Retina (tissue), 1 donor: ENCODE results near the gene PTP4A2.

Experiments used
- DNase-seq: peaks from one replicate; pipeline ENCODE4 v3.0.0-alpha.2; 2016

The PTP4A2 gene

GRCh38 chr1:31883357-31883942 lies 54.7 kb downstream of the PTP4A2 start:
- DNase-seq: no peak

DNA sequence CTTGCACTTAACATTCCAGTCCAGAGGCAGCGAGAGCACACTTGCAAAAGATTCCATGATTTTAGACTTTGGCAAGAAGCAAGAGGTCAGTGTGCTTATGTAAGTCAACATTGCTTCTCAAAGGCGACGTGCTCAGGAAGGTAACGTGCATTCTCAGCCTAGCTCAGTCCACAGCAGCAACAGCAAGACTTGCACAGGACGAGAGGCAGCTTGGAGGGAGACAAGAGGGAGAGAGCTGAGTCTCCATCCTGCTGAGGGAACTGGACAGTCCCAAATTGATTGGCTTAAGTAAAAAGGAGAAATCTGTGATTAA lies 56.5 kb downstream of the PTP4A2 start:
- no peak for DNase-seq

- no peak for DNase-seq
Observed at GRCh38 chr1:31880957-31881687, 57.0 kb downstream of the PTP4A2 start.

DNA sequence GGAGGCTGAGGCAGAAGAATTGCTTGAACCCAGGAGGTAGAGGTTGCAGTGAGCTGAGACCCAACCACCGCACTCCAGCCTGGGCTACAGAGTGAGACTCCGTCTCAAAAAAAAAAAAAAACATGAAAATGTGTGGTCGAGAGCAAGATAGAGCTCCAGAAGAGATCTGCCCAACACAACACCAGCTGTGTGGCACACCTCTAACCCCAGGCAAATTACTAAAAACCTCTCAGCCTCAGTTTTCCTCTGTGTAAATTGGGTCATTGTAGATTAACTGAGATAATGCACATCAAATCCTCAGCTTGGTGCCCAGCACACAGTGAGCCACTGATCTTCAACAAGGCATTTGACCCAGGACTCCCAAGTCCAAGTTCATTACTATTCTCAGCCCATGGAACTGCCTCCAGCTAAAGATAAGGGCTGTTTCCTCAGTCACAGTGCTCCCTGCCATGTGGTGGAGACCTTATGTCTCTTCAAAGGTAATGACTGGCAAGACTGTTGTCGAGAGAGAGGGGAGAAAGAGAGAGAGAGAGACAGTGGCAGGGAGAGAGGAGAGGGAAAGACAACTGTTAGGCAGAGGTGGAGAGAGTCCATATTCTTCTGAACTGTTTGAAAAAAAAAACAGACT lies 58.1 kb downstream of the PTP4A2 start:
- no peak for DNase-seq

GRCh38 chr1:31878058-31878457 lies 60.1 kb downstream of the PTP4A2 start:
- no peak for DNase-seq

DNA sequence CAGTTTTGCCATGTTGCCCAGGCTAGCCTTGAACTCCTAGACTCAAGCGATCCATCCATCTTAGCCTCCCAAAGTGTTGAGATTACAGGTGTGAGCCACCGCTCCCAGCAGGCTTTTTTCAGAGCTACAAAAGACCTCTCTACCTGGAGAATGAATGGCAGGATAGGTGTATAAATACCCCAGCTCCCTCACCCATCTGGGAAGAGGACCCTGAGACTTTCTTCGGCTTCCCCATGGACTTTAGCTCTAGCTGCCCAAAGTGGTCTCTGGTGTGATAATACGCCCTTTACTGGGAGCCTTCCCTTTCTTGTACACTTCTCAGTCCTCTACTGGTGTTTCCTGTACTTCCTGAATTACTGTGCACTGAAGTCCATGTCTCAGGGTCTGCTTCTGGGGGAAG lies 60.6 kb downstream of the PTP4A2 start:
- no peak for DNase-seq

DNA sequence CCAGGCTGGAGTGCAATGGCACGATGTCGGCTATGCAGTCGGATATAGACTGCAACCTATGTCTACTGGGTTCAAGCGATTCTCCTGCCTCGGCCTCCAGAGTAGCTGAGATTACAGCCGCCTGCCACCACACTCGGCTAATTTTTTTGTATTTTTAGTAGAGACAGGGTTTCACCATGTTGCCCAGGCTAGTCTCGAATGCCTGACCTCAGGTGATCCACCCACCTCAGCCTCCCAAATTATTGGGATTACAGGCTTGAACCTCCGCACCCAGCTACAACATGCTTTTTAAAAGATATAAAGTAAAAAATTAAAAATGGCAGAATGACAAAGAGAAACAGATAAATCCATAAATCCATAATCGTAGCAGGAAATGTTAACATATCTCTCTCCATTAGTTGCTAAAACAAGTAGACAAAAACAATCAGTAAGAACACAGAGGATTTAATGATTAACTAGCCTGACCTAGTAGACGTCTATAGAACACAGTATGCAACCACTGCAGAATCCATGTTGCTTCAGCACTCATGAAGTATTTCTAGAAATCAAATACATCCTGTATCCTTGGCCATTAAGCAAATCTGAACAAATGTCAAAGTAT lies 62.4 kb downstream of the PTP4A2 start:
- DNase-seq: no peak

DNA sequence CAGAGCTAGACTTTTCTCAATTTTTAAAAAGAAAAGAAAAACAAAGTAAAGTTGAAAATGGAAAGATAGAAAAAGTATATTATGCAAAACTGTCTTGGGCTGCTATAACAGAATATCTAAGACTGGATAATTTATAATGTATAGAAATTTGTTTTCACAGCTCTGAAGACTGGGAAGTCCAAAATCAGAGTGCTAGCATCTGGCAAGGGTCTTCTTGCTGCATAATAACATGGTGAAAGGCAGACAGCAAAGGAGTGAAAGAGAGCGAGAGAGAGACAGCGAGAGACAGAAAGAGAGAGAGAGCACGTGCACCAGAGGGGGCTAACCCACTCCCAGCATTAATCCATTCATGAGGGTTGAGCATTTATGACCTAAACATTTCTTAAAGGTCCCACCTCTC lies 63.2 kb downstream of the PTP4A2 start:
- DNase-seq: no peak

DNA sequence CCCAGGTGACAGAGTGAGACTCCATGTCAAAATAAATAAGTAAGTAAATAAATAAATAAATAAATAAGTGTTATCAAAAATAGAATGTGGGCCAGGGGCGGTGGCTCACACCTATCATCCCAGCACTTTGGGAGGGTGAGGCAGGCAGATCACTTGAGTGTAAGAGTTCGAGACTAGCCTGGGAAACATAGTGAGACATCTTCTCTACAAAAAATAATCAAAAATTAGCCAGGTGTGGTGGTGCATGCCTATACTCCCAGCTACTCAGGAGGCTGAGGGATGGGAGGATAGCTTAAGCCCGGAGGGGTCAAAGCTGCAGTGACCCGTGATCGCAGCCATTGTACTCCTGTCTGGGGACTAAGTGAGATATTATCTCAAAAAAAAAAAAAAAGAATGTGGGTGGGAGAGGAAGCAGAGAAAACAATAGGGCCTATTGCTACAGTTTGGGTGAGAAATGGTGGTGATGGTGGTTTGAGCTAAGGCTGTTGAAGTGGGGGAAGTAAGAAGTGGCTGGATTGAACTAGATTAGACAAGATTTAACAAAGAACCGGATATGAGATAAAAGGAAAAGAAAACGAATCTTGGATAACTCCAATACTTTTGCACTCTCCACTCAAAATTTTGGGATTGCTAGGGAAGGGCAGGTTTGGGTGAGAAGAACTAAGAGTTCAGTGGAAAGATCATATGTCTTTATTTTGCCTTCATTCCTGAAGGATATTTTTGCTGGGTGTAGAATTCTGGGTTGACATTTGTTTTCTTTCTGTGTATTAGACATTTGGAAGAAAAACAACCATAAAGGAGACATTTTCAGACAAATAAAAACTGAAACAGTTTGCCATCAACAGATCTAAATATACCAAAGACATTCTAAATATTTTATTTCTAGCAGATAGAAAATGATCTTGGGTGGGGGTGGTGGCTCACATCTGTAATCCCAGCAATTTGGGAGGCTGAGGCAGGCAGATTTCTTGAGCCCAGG lies 65.2 kb downstream of the PTP4A2 start:
- DNase-seq: no peak

- no peak for DNase-seq
Observed at GRCh38 chr1:31871703-31872102, 66.5 kb downstream of the PTP4A2 start.

DNA sequence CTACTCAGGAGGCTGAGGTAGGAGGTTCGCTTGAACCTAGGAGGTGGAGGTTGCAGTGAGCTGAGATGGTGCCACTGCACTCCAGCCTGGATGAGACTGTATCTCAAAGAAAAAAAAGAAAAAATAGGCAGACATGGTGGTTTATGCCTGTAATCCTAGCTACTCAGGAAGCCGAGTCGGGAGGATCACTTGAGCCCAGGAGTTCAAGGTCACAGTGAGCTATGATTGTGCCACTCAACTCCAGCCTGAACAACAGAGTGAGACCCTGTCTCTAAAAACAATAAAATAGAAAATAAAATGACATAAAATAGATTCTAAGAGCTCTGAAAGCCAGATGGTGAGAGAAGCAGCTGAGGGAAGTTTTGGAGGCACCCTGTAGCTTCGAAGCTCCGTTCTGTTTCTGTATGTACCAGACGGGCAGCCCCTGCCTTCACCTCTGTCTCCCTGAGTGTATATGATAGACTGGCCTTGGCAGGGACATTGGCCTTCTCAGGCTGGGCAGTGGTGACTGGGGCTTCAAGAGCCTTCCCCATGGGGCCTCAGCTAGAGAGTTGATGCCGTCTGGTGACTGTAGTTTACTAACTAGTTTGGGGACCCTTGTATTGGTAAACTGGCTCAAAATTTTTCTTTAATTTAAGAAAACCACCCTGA lies 68.0 kb downstream of the PTP4A2 start:
- DNase-seq: no peak

GRCh38 chr1:31869449-31869848 lies 68.7 kb downstream of the PTP4A2 start:
- no peak for DNase-seq

DNA sequence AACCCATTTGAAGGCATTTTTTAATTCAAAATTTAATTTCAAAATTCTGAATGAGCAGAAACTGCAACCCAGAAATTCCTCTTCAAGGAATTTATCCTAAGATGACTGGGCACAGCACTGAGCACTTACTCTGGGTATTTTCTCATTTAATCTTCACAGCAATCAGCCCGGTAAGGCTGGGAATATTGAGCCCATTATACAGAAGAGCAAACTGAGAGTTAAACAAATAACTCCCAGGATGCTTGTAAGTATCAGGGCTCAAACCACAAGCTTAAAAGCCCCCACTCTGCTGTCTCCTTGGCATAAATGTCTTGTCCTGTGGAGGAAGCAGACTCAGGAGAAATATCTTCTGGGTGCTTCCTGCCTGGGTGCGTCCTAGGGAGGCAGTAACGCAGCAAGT lies 69.3 kb downstream of the PTP4A2 start:
- DNase-seq: no peak

GRCh38 chr1:31867546-31867945 lies 70.6 kb downstream of the PTP4A2 start:
- no peak for DNase-seq

DNA sequence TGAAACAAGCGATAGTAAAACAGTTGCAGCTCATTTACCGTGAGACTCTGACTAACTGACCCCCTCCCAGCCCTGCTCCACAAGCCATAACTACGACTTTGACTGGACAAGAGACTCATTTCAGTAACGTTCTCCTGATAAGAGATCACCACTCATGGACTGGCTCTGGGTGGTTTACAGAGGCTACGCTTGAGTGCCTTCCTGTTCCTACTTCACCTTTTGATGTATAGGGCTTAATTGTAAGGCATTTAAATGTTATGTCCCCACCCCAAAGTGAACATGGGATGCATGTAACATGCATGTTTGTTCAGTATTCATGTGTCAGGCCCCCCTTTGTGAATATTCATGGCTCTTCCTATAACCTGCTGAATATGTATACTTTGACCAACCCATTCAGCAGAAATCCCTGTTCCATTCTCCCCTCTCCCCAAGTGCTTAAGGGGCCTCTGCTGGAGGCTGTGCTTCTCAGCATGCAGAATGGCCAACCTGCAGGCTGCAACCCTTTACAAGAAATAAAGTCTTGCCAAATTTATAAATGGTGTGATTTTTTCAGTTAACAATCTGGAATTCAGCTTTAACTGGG lies 71.6 kb downstream of the PTP4A2 start:
- DNase-seq: no peak

DNA sequence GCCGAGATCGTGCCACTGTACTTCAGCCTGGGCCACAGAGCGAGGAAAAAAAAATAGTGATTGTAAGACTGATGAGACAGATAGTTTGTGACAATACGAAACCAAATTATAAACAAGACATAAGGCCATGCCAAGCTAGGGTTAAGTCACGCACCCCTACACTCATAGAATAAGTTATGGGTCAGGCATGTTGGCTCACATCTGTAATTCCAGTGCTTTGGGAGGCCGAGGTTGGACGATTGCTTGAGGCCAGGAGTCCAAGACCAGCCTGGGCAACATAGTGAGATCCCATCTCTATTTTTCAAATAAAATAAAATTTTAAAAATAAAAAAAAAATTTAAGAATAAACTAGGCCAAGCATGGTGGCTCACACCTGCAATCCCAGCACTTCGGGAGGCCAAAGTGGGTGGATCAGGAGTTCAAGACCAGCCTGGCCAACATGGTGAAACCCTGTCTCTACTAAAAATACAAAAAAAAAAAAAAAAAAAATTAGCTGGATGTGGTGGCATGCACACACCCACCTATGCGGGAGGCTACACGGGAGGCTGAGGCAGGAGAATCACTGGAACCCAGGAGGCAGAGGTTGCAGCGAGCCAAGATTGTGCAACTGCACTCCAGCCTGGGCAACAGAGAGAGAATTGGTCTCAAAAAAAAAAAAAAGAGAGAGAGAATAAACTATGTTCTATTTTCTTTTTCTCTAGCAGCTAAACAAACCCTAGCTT lies 72.3 kb downstream of the PTP4A2 start:
- DNase-seq: no peak

GRCh38 chr1:31862071-31862470 lies 76.1 kb downstream of the PTP4A2 start:
- DNase-seq: no peak

GRCh38 chr1:31861346-31861745 lies 76.8 kb downstream of the PTP4A2 start:
- no peak for DNase-seq

DNA sequence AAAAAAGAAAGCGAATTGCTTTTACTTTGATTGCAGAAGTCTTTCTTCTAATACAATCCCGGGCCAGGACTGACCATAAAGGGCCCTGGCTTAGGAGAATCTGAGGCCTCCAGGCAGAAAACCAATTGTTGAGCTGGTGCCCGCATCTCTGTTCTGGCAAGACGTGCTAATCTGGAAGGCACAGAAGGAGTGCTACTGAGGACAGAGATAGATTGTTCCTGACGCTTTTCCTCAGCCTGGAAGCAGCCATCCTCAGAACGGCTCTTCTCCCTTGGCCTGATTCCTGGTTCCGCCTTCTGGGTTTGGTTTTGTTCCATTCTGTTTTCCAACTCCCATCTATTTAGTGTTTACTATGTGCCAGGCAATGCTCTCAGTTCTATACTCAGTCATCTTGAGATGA lies 77.6 kb downstream of the PTP4A2 start:
- no peak for DNase-seq

DNA sequence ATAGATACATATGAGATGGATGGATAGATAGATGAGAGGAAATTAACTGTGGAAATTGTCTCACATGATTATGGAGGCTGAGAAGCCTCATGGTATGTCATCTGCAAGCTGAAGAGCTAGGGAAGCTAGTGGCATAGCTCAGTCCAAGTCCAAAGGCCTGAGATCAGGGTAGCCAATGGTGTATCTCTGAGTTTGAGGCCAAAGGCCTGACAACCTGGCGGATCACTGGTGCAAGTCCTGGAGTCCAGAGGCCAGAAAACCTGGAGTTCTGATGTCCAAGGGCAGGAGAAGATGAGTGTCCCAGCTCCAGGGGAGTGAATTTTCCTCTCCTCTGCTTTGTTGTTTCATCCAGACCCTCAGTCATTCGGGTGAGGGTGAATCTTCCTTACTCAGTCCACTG lies 78.4 kb downstream of the PTP4A2 start:
- no peak for DNase-seq

GRCh38 chr1:31859044-31859443 lies 79.1 kb downstream of the PTP4A2 start:
- no peak for DNase-seq
